GM19438 (cell line): ENCODE data around the gene PDE7B.
"Not testable (repeated sequence)": the region's sequence is repeated elsewhere in the genome, so short reads cannot be mapped to it uniquely, and the experiment has no call there.

Source experiments
- ATAC-seq: cut with Tn5 transposase; IDR thresholded peaks from one replicate; pipeline ENCODE4 v1.9.1; 2021; ENCODE audit warnings: low read depth; ENCODE audit not compliant: unreplicated experiment

Gene PDE7B

DNA sequence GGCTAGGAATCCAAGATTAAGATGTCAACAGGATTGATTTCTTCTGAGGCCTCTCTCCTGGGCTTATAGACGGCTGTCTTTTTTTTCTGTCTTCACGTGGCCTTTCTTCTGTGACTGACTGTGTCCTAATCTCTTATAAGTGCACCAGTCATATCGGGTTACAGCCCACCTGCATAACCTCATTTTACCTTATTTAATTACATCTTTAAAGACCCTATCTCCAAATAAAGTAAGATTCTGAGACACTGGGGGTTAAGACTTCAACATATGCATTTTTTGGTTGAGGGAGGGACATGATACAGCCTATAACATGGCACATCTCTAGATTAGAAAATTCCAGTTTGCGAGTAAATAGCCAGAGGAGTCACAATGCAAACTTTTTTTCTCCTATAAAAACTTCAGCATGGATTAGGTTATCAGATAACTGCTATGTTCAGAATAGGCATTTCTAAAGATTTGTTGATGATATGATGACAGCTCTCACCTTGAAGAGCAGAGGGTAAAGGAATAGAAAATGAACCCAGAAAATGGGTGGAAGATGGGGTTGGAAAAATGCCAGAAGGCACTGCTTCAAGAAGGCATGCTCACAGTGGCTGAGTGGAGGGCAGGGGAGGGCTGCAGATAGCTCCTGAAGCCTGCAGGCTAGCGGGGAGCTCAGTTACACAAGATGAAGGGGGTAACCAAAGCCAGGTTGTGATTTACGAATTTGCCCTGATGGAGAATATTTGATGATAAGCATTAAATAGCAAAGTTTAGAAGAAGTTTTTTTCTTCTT lies 8.7 kb upstream of the PDE7B start:
- no peak for ATAC-seq

DNA sequence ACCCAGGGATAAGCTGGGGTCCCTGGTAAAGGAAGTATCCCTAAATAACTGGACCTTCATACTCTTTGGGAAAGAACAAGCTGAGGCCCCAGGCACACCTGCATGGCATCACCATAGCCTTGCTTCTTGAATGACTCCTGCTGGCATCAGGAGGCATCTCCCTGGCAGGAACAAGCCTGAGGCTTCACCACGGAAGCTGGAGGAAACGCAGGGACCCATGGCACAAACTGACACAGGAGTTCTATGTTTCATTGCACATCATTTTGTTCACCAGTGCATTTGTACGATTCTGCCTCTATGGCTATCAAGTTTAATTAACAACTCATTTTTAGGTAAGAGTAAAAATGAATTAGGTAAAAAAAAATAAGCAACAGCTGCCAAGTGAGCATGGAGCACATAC lies 619 bp upstream of the PDE7B start:
- no peak for ATAC-seq

DNA sequence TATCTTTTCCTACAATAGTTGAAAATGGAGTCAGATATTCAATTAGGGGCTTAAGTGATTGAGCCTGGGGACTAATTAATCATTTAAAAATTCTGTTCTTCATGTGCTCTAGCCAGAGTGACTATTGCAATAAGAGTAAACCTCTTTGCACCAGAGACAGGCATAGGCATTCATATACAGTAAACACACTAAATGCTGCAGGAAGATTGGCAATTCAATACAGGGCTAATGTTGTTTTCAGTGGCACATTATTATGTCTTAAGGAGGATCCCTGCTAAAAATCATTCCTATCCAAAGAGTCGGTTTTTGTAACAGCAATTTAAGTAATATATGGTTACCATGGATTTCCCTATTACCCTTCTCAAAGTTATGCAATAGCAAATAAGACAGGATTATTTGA lies 1.2 kb downstream of the PDE7B start:
- no peak for ATAC-seq

DNA sequence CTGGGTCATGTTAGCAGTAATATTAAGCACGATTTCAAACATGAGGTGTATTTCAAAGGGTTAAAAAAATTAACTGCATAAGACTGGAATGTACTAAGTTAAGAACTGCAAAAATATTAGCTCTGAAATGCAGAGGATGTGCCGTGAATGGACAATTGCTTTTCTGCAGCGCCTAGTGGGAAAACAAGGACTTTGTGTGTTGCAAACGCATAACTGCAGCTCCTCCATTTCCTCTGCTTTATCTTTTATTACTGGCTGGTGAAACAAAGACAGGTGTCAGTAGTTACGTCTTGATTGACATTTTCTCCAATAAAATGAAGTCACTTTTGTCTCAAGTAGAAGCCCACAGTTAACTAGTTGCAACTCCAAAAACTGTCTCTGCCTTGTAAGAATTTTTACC lies 1.7 kb downstream of the PDE7B start:
- no peak for ATAC-seq

DNA sequence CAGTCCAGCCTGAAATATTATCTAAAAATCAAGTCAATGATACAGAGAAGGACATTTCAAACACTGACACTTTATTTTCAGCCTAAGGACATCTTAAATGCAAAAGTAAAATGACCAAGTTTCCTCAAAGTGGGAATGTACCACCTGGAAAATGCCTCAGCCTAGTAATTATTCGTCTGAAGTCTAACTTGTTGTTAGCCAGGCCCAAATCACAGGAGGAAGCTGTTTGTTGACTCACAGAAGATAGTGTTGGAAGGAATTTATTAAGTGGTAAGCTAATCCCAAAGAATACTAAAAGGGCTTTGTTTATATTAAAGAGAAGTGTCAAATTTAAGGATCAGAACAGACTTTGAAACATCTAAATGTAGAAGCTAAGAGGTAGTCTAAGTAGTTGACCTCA lies 2.5 kb downstream of the PDE7B start:
- no peak for ATAC-seq

DNA sequence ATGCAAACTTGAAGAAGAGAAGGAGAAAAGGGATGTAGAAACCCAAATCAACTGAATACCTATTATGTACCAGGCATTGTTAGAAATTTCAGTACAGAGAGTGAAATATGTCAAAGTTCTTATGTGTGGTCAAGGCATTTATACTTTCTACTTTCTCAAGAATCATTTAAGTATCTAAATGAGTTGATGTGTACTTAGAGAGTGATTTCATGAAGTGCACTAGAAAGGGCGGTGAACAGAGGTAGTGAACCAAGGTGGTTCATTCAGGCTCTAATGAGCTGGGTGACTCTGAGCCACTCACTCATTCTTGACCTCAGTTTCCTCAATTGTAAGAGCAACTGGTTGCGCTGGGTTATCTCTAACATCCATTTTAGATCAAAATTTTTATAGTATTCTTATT lies 3.3 kb downstream of the PDE7B start:
- ATAC-seq = no peak

DNA sequence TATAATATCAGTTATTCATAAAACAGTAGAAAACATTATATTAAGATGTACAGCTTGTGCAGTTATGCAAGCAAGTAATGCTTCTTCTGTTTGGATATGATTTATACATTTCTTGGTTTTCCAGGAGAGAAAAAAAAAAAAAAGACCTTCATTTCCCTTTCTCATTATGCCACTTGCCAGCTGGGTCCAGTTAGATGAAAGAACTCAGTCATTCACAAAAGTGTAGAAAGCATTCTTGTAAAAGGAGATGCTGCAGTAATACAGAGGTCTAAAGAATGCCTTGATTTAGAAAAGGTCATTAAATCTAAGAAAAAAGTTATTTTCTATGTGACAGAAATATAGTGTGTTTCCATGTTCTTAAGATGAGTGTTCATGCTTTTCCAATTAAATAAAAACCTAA lies 7.4 kb downstream of the PDE7B start:
- ATAC-seq = no peak

DNA sequence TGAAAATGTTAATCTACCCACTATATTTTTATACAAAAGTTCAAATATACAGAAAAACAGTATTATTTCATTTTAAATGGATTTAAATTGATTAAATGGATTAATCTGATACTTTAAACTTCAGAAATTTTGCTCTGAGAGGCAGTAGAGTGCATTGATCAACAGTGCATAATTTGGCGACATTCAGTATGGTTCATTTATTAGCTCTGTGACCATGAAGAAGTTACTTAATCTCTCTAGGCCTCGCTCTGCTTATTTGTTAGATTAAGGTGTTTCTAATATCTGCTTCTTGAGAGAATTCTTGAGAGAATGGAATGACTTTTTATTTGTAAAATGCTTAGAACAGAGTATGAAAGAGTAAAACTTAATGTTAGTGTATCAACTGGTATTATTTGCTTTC lies 8.9 kb downstream of the PDE7B start:
- ATAC-seq = no peak

DNA sequence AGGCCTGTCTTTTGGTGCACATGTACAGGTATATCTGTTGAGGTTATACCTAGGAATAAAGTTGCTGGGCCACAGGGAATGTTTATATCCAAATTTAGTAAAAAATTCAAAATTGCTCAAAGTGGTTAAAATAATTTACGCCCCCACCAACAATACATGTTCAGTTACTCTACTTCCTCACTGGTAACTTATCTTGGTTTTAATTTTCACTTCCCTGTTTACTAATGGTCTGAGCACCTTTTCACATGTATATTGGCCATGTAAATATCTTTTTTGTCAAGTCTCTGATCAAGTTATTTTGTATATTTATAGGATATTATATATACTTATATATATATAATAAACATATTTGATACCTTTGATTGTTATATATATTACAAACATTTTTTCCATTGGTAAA lies 9.7 kb downstream of the PDE7B start:
- ATAC-seq = peak; percentile 90

DNA sequence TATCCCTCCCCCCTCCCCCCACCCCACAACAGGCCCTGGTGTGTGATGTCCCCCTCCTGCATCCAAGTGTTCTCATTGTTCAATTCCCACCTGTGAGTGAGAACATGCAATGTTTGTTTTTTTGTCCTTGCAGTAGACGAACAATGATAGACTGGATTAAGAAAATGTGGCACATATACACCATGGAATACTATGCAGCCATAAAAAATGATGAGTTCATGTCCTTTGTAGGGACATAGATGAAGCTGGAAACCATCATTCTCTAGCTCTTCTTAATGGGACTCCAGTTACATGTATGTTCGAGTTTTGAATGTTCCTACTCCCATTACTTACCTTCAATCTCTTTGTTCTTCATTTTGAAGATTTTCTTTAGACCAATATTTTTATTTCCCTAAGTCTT lies 13.4 kb downstream of the PDE7B start:
- ATAC-seq = not testable (repeated sequence)

DNA sequence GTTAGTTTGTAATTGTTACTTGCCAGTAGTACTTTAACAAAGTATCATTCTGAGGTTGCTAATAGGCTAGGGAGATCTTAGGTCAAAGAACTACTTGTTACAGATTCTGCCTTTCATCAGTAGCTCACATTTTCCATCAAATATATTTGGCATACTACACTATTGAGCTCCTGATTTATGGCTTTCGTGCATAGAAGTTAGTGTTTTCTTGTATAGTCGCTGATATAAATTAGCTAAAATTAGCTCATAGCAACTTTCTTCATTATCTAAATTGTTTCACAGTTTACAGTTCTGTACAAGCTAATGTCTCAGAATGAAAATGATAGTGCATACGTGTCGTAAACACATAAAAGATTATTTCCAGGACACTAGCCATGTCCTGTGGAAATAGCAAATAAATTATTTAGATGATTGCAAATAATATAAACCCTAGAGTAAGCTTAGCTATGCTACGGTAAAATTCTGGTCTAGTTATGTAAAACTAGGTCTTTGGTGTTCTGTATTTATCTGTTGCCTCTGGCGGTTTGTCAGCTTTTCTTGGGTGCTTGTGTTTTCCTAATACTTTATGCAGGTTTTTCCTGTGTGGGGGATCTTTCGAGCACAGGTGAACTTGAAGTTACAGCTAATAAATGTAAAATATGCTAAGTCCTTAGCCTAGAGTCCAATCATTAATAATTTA lies 15.1 kb downstream of the PDE7B start:
- ATAC-seq = no peak

DNA sequence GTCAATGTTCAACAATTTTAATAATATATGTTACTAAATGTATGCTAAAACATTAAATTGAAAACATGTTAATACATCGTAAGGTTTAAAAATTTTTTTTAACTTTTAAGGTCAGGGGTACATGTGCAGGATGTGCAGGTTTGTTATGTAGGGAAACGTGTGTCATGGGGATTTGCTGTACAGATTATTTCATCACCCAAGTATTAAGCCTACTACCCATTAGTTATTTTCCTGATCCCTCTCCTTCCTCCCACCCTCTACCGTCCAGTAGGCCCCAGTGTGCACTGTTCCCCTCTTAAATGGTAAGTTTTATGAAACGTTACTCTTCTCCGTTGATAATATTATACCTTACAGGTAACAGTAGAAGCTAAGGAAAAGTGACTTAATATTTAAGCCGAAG lies 15.8 kb downstream of the PDE7B start:
- no peak for ATAC-seq

DNA sequence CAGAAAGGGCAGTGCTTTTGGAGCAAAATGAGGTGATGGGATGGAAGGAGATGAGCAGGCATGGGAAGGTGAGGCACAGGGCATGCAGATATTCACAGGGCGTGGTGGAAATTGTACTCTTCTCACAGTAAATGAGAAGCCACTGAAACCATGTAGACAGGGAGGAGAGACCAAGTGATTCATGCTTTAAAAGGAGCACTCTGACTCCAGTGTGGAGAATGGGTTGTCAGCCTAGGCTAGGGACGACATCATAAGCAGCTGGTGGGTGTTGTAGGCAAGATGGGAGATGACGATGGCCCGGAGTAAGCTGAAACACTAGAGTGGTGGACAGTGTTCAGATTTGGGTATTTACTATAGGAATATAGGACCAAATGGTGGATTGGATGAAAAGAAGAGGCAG lies 18.4 kb downstream of the PDE7B start:
- no peak for ATAC-seq

DNA sequence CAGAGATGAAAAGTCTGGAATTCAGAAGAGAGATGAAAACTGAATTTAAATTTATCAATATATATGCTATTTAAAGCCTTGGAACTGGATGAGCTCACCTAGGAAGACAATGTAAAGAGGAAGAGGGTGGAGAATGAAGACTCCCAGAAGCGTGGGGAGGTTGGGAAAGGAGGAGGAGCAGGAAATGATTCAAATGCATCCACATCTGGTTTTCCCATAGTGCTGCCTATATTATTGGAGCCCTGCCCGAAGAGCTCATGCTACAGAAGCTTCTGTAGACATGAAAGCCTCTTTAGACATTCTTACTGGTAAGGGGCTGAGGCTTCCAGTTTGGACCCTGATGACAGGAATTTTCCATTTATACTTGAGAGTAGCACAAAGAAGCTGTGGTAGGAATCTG lies 19.2 kb downstream of the PDE7B start:
- no peak for ATAC-seq

DNA sequence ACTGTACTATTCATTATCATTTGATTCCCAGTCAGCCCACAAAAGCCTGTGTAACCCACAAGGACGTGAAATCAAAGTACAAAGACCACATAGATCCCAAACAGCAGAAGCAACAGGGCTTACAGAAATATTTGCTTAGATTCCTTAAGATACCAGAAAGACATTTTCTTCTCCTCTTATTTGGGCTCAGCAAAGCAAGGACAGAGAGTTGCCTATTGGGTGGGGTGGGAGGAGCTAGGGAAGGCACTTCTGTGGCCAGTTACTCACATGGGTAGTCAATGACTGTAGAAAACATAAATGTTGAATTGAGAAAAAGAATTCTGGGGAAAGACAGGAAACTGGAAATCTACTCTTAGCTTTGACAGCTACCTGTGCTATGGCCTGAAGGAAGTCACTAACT lies 19.8 kb downstream of the PDE7B start:
- no peak for ATAC-seq

DNA sequence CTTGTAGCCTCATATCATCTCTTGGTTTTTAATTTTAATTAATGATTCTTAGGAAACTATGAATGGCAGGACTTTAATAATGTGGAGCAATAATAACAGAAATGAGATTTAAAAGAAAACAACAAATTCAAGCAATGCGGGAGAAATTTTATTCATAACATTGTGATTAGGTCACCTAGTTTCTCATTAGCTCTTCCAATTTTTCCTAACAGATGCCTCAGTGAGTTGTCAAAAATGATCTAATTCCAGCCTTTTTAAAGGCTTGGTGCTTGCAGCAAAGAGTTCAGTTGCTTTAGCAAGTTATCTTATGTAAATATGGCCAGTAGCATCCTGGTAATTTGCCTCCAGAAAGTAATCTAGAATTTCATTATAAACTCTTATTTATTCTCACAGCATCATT lies 20.4 kb downstream of the PDE7B start:
- ATAC-seq = no peak

DNA sequence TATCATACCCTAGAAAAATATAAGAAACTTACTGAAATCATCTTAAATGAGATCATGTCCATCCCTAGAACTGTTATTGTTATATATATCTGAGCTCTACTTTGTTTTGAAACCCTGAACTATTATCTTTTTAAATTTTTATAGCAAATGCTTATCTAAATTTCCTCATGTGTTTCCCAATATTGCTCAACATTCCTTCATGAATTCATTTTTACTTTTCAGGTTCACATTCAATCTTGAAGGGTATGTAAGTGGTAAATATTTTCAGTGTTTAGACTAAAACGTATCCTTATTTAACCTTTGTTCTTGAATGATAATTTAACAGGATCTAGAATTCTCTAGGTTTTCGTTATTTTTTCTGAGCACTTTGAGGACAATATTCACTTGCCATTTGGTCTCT lies 23.9 kb downstream of the PDE7B start:
- no peak for ATAC-seq

DNA sequence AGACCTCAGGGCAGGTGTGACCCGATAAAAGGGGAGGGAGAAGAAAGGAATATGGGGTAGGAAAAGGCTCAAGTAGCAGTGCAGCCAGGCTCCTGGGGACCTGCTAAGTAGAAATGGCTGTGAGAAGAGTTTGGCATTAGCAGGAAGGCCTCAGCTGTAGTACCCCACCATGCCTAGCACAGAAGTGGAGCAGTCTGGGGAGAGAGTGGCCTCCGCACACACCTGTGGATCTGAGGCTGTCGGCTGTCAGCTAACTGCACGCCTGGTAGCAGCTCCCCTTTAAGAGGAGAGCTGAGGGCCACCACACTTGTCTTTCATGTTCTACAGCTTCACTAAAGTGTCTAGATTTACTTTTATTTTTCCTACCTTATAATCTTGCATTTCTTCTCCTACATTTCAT lies 24.6 kb downstream of the PDE7B start:
- ATAC-seq = no peak

DNA sequence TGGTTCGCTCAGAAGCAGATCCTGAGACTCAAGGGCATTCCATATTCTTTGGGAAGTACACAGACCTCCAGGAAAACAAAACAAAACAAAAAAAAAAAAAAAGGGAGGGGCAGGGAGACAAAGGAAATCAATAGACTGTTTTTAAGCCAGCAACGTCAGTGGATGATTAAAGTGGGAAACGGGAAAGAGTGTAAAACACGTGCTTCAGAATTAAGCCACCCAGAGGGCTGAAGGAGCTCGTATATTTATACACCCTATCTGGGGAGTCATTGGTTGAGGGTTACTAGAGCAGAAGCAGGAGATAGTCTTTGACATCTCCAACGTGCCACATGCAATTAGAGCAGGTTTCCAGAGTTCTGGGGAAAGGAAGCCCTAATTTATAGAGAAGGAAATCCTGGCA lies 26.2 kb downstream of the PDE7B start:
- no peak for ATAC-seq

DNA sequence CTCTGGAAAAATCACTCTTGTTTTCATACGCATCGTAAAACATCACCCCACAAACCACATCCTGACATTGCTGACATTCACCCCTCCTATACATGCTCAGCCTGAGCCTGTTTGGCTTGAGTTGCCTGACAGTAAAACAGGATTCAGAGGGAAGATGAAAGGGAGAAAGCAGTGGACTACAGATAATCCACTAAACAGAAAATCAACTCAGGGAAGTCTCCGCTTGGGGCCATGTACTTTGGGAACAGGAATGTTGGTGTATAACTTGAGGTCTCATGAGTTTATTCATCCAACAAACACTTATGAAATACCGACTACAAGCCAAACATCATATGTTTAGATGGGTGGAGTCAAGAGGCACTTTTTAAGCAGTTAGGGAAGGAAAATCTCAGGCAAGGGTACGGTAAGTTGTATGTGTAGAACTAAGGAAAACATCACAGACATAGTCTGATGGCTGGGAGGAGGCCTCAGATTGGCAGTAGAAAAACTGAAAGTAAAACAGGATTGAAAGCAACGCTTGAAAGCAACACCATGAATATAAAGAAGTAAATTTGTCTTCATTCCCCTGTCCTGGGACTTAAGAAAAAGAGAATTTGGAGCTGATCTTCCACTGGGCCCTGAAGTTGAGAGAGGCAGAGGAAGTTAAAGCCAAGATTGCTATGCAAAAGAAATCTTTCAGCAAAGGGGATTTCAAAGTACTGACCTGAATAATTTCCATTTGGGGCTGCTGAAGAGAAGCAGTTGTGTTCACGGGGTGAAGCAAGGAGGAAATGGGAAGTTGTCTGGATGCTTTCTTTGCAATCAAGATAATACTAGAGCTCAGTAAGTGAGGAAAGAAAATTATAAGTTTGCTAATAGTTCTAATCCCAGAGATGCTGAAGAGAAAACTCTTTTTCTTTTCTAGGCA lies 28.8 kb downstream of the PDE7B start:
- peak; percentile 96 for ATAC-seq

DNA sequence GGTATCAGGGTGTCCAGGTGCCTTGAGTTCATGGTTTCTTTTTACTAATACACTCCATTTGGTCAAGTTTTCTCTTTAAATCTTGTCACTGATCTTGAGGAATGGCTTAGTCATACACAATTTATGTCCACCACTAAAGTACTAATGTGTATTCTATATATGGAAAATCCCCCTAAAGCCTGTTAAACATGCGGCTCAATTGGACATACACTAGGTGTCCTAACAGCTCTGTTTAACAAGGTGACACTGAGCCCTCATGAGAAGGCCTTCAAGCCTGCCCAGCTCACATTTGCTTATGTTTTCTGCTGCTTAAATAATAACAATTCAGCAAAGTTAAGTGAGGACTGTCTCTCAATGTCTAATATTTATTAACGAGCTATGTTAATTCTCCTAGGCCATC lies 31.5 kb downstream of the PDE7B start:
- no peak for ATAC-seq
